ENCODE data around the gene PLSCR5.

- TF ChIP-seq CTCF (IDR thresholded peaks at IDR 0.05) = no peak
- no peak for TF ChIP-seq POLR2A (IDR thresholded peaks at IDR 0.05)
- TF ChIP-seq EP300 (IDR thresholded peaks at IDR 0.05) = no peak
Measured at GRCh38 chr3:146557745-146558144, 47.4 kb downstream of the PLSCR5 start.

Measured in stomach (tissue), 4 donors.